ENCODE results near the gene IDH3B.

DNA sequence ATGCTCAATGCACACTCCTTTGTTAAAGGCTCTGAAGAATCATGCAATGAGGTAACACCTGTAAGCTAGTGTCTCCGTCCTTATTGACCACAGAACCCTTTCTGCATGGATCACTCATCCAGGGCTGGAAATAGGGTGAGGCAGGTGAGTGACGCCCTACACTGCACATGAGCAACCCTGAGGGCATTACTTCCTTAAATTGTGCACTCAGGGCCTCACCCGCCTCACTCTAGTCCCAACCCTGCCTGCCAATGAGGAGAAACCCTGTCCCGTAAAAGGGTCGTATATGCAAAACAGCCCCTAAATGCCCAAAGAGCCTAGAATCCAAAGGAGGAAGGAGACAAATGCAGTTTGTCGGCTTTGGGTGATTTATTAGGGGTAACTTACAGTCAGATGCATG lies 45.2 kb downstream of the IDH3B start:
- TF ChIP-seq POLR2A (IDR thresholded peaks at IDR 0.05) (no peak), CTCF (IDR thresholded peaks at IDR 0.05) (no peak)
